K562 (cell line): ENCODE data around the gene ERVH48-1. TPM values are rescaled to one million over a fixed set of nuclear protein-coding genes. Genes with fewer than 3 reads are reported as not detected.

ENCODE experiments used
- AFF1 ChIP-seq, 2 experiments: fragments of 450-650 bp; IDR thresholded peaks; 2 replicates each; pipeline ENCODE4 v1.6.1; 2018; ENCODE audit warnings: mild to moderate bottlenecking in 2 of 2, low read depth in 1 of 2; ENCODE audit not compliant: partially characterized antibody in 2 of 2
- CEBPG ChIP-seq, 3 experiments: fragments of 200-800 bp in 1 of 3; sonication (Bioruptor generic) in 1 of 3; sonication (generic) in 1 of 3; formaldehyde crosslinking in 1 of 3; IDR thresholded peaks in 2 of 3; conservative IDR thresholded peaks in 1 of 3; 2 replicates each; pipeline versions ENCODE4 v1.6.1 to v1.8.0; 2016 to 2022; ENCODE audit warnings: missing compliant biosample characterization in 2 of 3, missing genetic modification characterization in 2 of 3, mild to moderate bottlenecking in 1 of 3, missing genetic modification reagents in 1 of 3
- CREBBP ChIP-seq: IDR thresholded peaks from one replicate; pipeline ENCODE4 v1.6.1; 2012; ENCODE audit warnings: low read depth, mild to moderate bottlenecking, control low read depth, inconsistent platforms, low read length
- DACH1 ChIP-seq: fragments of 450-650 bp; IDR thresholded peaks from 2 replicates; pipeline ENCODE4 v1.6.1; 2018; ENCODE audit not compliant: partially characterized antibody
- HDAC6 ChIP-seq: IDR thresholded peaks from 2 replicates; pipeline ENCODE4 v1.6.1; 2012; ENCODE audit warnings: low read depth, mild to moderate bottlenecking, control low read depth, inconsistent platforms, low read length, moderate library complexity
- MAFK ChIP-seq: IDR thresholded peaks from 2 replicates; pipeline ENCODE4 v1.6.1; 2011; ENCODE audit warnings: low read length, improper control_type of control experiment
- MECOM ChIP-seq: fragments of 250-450 bp; sonication (Bioruptor Pico); IDR thresholded peaks from 2 replicates; pipeline ENCODE4 v1.8.0; 2022; ENCODE audit warnings: inconsistent platforms
- MYC ChIP-seq, 2 experiments: fragments of 250-450 bp in 1 of 2; sonication (Bioruptor Pico) in 1 of 2; IDR thresholded peaks; 2 replicates each; pipeline versions ENCODE4 v1.5.1 to v1.6.1; 2012 to 2021; ENCODE audit warnings: low read depth in 2 of 2, borderline replicate concordance in 1 of 2, improper control_type of control experiment in 1 of 2, low read length in 1 of 2, mild to moderate bottlenecking in 1 of 2, moderate library complexity in 1 of 2
- NKRF ChIP-seq: fragments of 450-650 bp; IDR thresholded peaks from 2 replicates; pipeline ENCODE4 v1.6.1; 2016; ENCODE audit warnings: borderline replicate concordance
- RB1 ChIP-seq: fragments of 450-650 bp; IDR thresholded peaks from 2 replicates; pipeline ENCODE4 v1.6.1; 2017; ENCODE audit warnings: low read depth, mild to moderate bottlenecking
- RBM39 ChIP-seq: fragments of 200-400 bp; formaldehyde crosslinking; optimal IDR thresholded peaks from 2 replicates; pipeline ENCODE3; 2018; ENCODE audit warnings: low read depth, low read length
- SMARCA4 ChIP-seq: fragments of 450-650 bp; IDR thresholded peaks from 2 replicates; pipeline ENCODE4 v1.6.1; 2016
- TCF7L2 ChIP-seq: fragments of 150-350 bp; IDR thresholded peaks from 2 replicates; pipeline ENCODE4 v1.6.1; 2016; ENCODE audit warnings: low read depth, mild to moderate bottlenecking, low read length, moderate library complexity
- TOE1 ChIP-seq, 2 experiments: fragments of 450-650 bp in 1 of 2; sonication (generic) in 1 of 2; formaldehyde crosslinking in 1 of 2; IDR thresholded peaks; 2 replicates each; pipeline versions ENCODE4 v1.7.1 to v1.8.0; 2016 to 2022; ENCODE audit warnings: borderline replicate concordance in 2 of 2, mild to moderate bottlenecking in 2 of 2, antibody characterized with exemption in 1 of 2, inconsistent platforms in 1 of 2, low read depth in 1 of 2, missing genetic modification reagents in 1 of 2, moderate library complexity in 1 of 2
- ZNF140 ChIP-seq: fragments of 250-450 bp; sonication (Bioruptor Pico); IDR thresholded peaks from 2 replicates; pipeline ENCODE4 v1.8.0; 2021; ENCODE audit warnings: moderate library complexity, mild to moderate bottlenecking, inconsistent platforms
- ZNF143 ChIP-seq: sonication (generic); formaldehyde crosslinking; IDR thresholded peaks from 2 replicates; pipeline ENCODE4 v1.9.0; 2022; ENCODE audit warnings: mild to moderate bottlenecking, missing genetic modification reagents
- ZNF395 ChIP-seq: fragments of 200-800 bp; sonication (Bioruptor generic); IDR thresholded peaks from 2 replicates; pipeline ENCODE4 v1.6.1; 2017; ENCODE audit warnings: missing genetic modification characterization, missing compliant biosample characterization
- ZNF668 ChIP-seq: fragments of 250-450 bp; sonication (Bioruptor Pico); IDR thresholded peaks from 2 replicates; pipeline ENCODE4 v1.8.0; 2022; ENCODE audit warnings: mild to moderate bottlenecking, inconsistent platforms
- polyA plus RNA-seq, 8 experiments: library from polyadenylated mRNA; depleted of rRNA in 4 of 8; stranded (reverse) in 5 of 8; unstranded in 3 of 8; fragments of >200 nt; fragmentation: Nextera tagmentation in 2 of 8; fragmentation: Illumina TruSeq in 1 of 8; extraction: Ambion mirVana in 2 of 8; extraction: Trizol in 1 of 8; gene quantifications; 2 replicates each; pipeline versions ENCODE4 v1.2.1 to v1.2.3, GENCODE V29; 2011 to 2014; ENCODE audit warnings: inconsistent platforms in 1 of 8, missing spikeins in 1 of 8
- total RNA-seq, 7 experiments: library from RNA; depleted of rRNA in 6 of 7; stranded (reverse); fragments of >200 nt in 6 of 7; fragmentation: Illumina TruSeq in 2 of 7; extraction: Trizol in 2 of 7; gene quantifications; 2 replicates each; pipeline versions ENCODE4 v1.2.1 to v1.2.3, GENCODE V29; 2011 to 2021; ENCODE audit warnings: low replicate concordance in 1 of 7

ERVH48-1 gene
- total and polyA plus RNA-seq, 9 of the 15 experiments (the other 6 are each of a cell fraction or from before 2014, with no cell fraction given): 0.08 to 0.49 (median 0.16) TPM; not detected in 3

- no peak for TF ChIP-seq TOE1 (IDR thresholded peaks at IDR 0.05; ENCODE audit: borderline replicate concordance)
- TF ChIP-seq TOE1 (CRISPR knock-in tag; IDR thresholded peaks at IDR 0.05; ENCODE audit: borderline replicate concordance, low read depth): no peak
- TF ChIP-seq TCF7L2: no peak
- TF ChIP-seq ZNF140: no peak
- TF ChIP-seq RB1: no peak
- no peak for TF ChIP-seq SMARCA4
- TF ChIP-seq AFF1 (IDR thresholded peaks at IDR 0.05; ENCODE audit: low read depth in 1 of 2, partially characterized antibody in 2 of 2): no peak
- TF ChIP-seq MAFK: no peak
- no peak for TF ChIP-seq DACH1
- no peak for TF ChIP-seq CEBPG (CRISPR knock-in tag; IDR thresholded peaks at IDR 0.05)
- no peak for TF ChIP-seq CEBPG (tag; conservative IDR thresholded peaks at IDR 0.05 in 1 of 2, IDR thresholded peaks at IDR 0.05 in 1 of 2)
- TF ChIP-seq MYC (IDR thresholded peaks at IDR 0.05; ENCODE audit: low read depth, low read length): no peak
- peak; percentile 66; the same call in 1 of the 2 replicates for TF ChIP-seq MYC (CRISPR knock-in tag; IDR thresholded peaks at IDR 0.05; ENCODE audit: borderline replicate concordance, low read depth)
- no peak for TF ChIP-seq CREBBP
- TF ChIP-seq ZNF668 (CRISPR knock-in tag): peak; percentile 92
- no peak for TF ChIP-seq ZNF143
- peak; percentile 85 for TF ChIP-seq ZNF395 (CRISPR knock-in tag)
- TF ChIP-seq MECOM (CRISPR knock-in tag): peak; percentile 95
- TF ChIP-seq NKRF: no peak
- no peak for TF ChIP-seq RBM39
- TF ChIP-seq HDAC6: no peak
Observed at GRCh38 chr21:42970946-42971653, 45.7 kb upstream of the ERVH48-1 start (continued).
